KMS-11 (cell line): ENCODE results near the gene DPP7.

ENCODE experiments used
- H2AFZ ChIP-seq: fragments of 200-600 bp; sonication (generic); 2 replicates; pipeline ENCODE4 v1.6.1; 2016; ENCODE audit warnings: antibody characterized with exemption, mixed run types, low read depth
- H3K27ac ChIP-seq: fragments of 200-600 bp; sonication (generic); 2 replicates; pipeline ENCODE4 v1.6.1; 2016; ENCODE audit warnings: mild to moderate bottlenecking, mixed run types
- H3K27me3 ChIP-seq: fragments of 200-600 bp; sonication (generic); 2 replicates; pipeline ENCODE4 v1.6.1; 2017; ENCODE audit warnings: mild to moderate bottlenecking, low read depth, mixed run types, moderate library complexity; ENCODE audit not compliant: insufficient read depth
- H3K36me3 ChIP-seq: fragments of 200-600 bp; sonication (generic); 2 replicates; pipeline ENCODE4 v1.6.1; 2017; ENCODE audit warnings: mild to moderate bottlenecking, mixed run types; ENCODE audit not compliant: insufficient read depth
- H3K4me1 ChIP-seq: fragments of 200-600 bp; sonication (generic); 2 replicates; pipeline ENCODE4 v1.6.1; 2016; ENCODE audit warnings: mild to moderate bottlenecking, low read depth, mixed run types; ENCODE audit not compliant: poor library complexity, severe bottlenecking
- H3K4me2 ChIP-seq: fragments of 200-600 bp; sonication (generic); 2 replicates; pipeline ENCODE4 v1.7.0; 2016; ENCODE audit warnings: mild to moderate bottlenecking, mixed run types
- H3K4me3 ChIP-seq: fragments of 200-600 bp; sonication (generic); IDR thresholded peaks from 2 replicates; pipeline ENCODE4 v1.6.1; 2017; ENCODE audit warnings: low read depth, low read length, mixed read lengths; ENCODE audit not compliant: insufficient read depth
- H3K79me2 ChIP-seq: fragments of 200-600 bp; sonication (generic); 2 replicates; pipeline ENCODE4 v1.6.1; 2016; ENCODE audit warnings: low read depth, mixed run types; ENCODE audit not compliant: insufficient read depth
- H3K9ac ChIP-seq: fragments of 200-600 bp; sonication (generic); 2 replicates; pipeline ENCODE4 v1.6.1; 2016; ENCODE audit warnings: mild to moderate bottlenecking, mixed run types
- H4K20me1 ChIP-seq: fragments of 200-600 bp; sonication (generic); 2 replicates; pipeline ENCODE4 v1.6.1; 2016; ENCODE audit warnings: mild to moderate bottlenecking, mixed run types; ENCODE audit not compliant: insufficient read depth
- CTCF ChIP-seq: fragments of 200-600 bp; sonication (generic); conservative IDR thresholded peaks from 2 replicates; pipeline ENCODE4 v1.6.1; 2017; ENCODE audit warnings: low read depth, mild to moderate bottlenecking, antibody characterized with exemption, low read length, moderate library complexity, mixed read lengths

Gene DPP7

GRCh38 chr9:137110911-137111787 lies 3.4 kb downstream of the DPP7 start:
- H4K20me1 ChIP-seq = no peaks in the 10 kb centered on the region
- H3K4me1 ChIP-seq = no peaks in the 10 kb centered on the region
- no peak overlapping the region for H3K9ac ChIP-seq
- no peak for TF ChIP-seq CTCF
- H3K79me2 ChIP-seq = no peaks in the 10 kb centered on the region
- peaks cover 11% of the 10 kb centered on the region; the same call in 1 of the 2 replicates for H3K27me3 ChIP-seq
- no peak overlapping the region for H3K27ac ChIP-seq
- H3K4me3 ChIP-seq = no peak overlapping the region
- no peak overlapping the region for H3K4me2 ChIP-seq
- no peaks in the 10 kb centered on the region for H3K36me3 ChIP-seq
- H2AFZ ChIP-seq = no peak overlapping the region

GRCh38 chr9:137110147-137110910 lies 4.2 kb downstream of the DPP7 start:
- H3K36me3 ChIP-seq = no peaks in the 10 kb centered on the region
- no peaks in the 10 kb centered on the region for H4K20me1 ChIP-seq

GRCh38 chr9:137109250-137110146 lies 5.0 kb downstream of the DPP7 start:
- no peaks in the 10 kb centered on the region for H3K79me2 ChIP-seq
- H3K9ac ChIP-seq = no peak overlapping the region
- H3K36me3 ChIP-seq = no peaks in the 10 kb centered on the region
- no peaks in the 10 kb centered on the region for H3K4me1 ChIP-seq
- H4K20me1 ChIP-seq = no peaks in the 10 kb centered on the region
- no peaks in the 10 kb centered on the region for H3K27me3 ChIP-seq
- H3K27ac ChIP-seq = no peak overlapping the region
- no peak overlapping the region for H2AFZ ChIP-seq
- no peak overlapping the region for H3K4me2 ChIP-seq
- TF ChIP-seq CTCF = no peak
- no peak overlapping the region for H3K4me3 ChIP-seq

More at GRCh38 chr9:137110147-137110910, 4.2 kb downstream of the DPP7 start:
- TF ChIP-seq CTCF = no peak
- no peaks in the 10 kb centered on the region for H3K79me2 ChIP-seq
- no peak overlapping the region for H2AFZ ChIP-seq
- H3K4me3 ChIP-seq = no peak overlapping the region
- 0 out of 2 replicates have a peak, but pooled peaks cover 5% of the 10 kb centered on the region for H3K27me3 ChIP-seq
- H3K9ac ChIP-seq = no peak overlapping the region
- no peaks in the 10 kb centered on the region for H3K4me1 ChIP-seq
- no peak overlapping the region for H3K27ac ChIP-seq
- H3K4me2 ChIP-seq = no peak overlapping the region

DNA sequence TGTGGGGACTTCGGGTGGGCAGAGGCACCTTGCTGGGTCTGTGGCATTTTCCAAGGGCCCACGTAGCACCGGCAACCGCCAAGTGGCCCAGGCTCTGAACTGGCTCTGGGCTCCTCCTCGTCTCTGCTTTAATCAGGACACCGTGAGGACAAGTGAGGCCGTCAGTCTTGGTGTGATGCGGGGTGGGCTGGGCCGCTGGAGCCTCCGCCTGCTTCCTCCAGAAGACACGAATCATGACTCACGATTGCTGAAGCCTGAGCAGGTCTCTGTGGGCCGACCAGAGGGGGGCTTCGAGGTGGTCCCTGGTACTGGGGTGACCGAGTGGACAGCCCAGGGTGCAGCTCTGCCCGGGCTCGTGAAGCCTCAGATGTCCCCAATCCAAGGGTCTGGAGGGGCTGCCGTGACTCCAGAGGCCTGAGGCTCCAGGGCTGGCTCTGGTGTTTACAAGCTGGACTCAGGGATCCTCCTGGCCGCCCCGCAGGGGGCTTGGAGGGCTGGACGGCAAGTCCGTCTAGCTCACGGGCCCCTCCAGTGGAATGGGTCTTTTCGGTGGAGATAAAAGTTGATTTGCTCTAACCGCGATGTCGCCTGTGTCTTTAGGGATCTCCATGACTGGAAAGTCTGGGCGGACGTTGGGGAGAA lies 5.8 kb downstream of the DPP7 start:
- Histone ChIP-seq H3K4me3 (no peak overlapping the region), H2AFZ (no peak overlapping the region), H4K20me1 (no peaks in the 10 kb centered on the region), H3K36me3 (no peaks in the 10 kb centered on the region), H3K79me2 (no peaks in the 10 kb centered on the region), H3K27ac (no peak overlapping the region), H3K27me3 (no peaks in the 10 kb centered on the region), H3K9ac (no peak overlapping the region), H3K4me1 (no peaks in the 10 kb centered on the region), H3K4me2 (no peak overlapping the region)
- TF ChIP-seq CTCF = no peak
